Measurements from ENCODE around the gene FRAT2.

GRCh38 chr10:97319671-97320479 lies 14.7 kb downstream of the FRAT2 start:
- TF ChIP-seq TERF1 (CRISPR knock-in tag; IDR thresholded peaks at IDR 0.05) (no peak), RXRA (CRISPR knock-in tag; IDR thresholded peaks at IDR 0.05) (peak; percentile 82), CTCF (CRISPR knock-in tag; IDR thresholded peaks at IDR 0.05) (peak; percentile 56), TARDBP (CRISPR knock-in tag; IDR thresholded peaks at IDR 0.05) (no peak), ZNF263 (CRISPR knock-in tag; IDR thresholded peaks at IDR 0.05) (peak; percentile 30; the same call in 1 of the 2 replicates), FOXK2 (IDR thresholded peaks at IDR 0.05) (no peak), ZBTB4 (CRISPR knock-in tag; IDR thresholded peaks at IDR 0.05; ENCODE audit: borderline replicate concordance) (peak; percentile 42; the same call in 1 of the 2 replicates), SIN3A (IDR thresholded peaks at IDR 0.05; ENCODE audit: borderline replicate concordance, low read depth, low read length) (no peak; the same call in 1 of the 2 replicates), SOX5 (CRISPR knock-in tag; IDR thresholded peaks at IDR 0.05; ENCODE audit: borderline replicate concordance) (no peak), SP1 (IDR thresholded peaks at IDR 0.05) (no peak), SP1 (CRISPR knock-in tag; IDR thresholded peaks at IDR 0.05) (no peak), LRRFIP1 (CRISPR knock-in tag; conservative IDR thresholded peaks at IDR 0.05) (no peak), PAX8 (CRISPR knock-in tag; IDR thresholded peaks at IDR 0.05; ENCODE audit: borderline replicate concordance) (no peak), ZFP62 (CRISPR knock-in tag; IDR thresholded peaks at IDR 0.05) (no peak), CBX5 (CRISPR knock-in tag; IDR thresholded peaks at IDR 0.05; ENCODE audit: borderline replicate concordance) (no peak)
